NAMALWA (cell line): ENCODE data around the gene OR1J1.

Experiments
- DNase-seq: peaks from one replicate; pipeline ENCODE4 v3.0.0-alpha.2; 2015; ENCODE audit warnings: low spot score

Gene OR1J1

GRCh38 chr9:122445155-122445749, 32.5 kb downstream of the OR1J1 start:
- no peak for DNase-seq

GRCh38 chr9:122444041-122444733, 33.5 kb downstream of the OR1J1 start:
- no peak for DNase-seq

GRCh38 chr9:122442568-122442967, 35.2 kb downstream of the OR1J1 start:
- no peak for DNase-seq
